PFSK-1 (cell line): ENCODE data around the gene PCNX3.

Experiments used
- FOXP2 ChIP-seq: optimal IDR thresholded peaks from 2 replicates; pipeline ENCODE3; 2011; ENCODE audit warnings: borderline replicate concordance, control low read depth, inconsistent platforms; ENCODE audit not compliant: insufficient read depth; ENCODE audit errors: extremely low read length, extremely low read depth
- POLR2AphosphoS5 ChIP-seq: IDR thresholded peaks from 2 replicates; pipeline ENCODE4 v1.6.1; 2012; ENCODE audit warnings: low read depth, mild to moderate bottlenecking, control low read depth, low read length, moderate library complexity
- SIN3A ChIP-seq: IDR thresholded peaks from 2 replicates; pipeline ENCODE4 v1.6.1; 2012; ENCODE audit warnings: mild to moderate bottlenecking, low read length, moderate library complexity, borderline replicate concordance; ENCODE audit not compliant: insufficient read depth
- TAF1 ChIP-seq: IDR thresholded peaks from 2 replicates; pipeline ENCODE4 v1.6.1; 2012; ENCODE audit warnings: low read length, control low read depth, borderline replicate concordance; ENCODE audit not compliant: insufficient read depth
- TF ChIP-seq, protein P1 (sequence below), 2 experiments: IDR thresholded peaks; 2 replicates each; pipeline versions ENCODE4 v1.6.1 to v1.8.0; 2011 to 2012; ENCODE audit warnings: low read depth in 2 of 2, low read length in 2 of 2, control low read depth in 1 of 2, inconsistent platforms in 1 of 2, mild to moderate bottlenecking in 1 of 2, moderate library complexity in 1 of 2; ENCODE audit not compliant: insufficient read depth in 1 of 2

The PCNX3 gene

DNA sequence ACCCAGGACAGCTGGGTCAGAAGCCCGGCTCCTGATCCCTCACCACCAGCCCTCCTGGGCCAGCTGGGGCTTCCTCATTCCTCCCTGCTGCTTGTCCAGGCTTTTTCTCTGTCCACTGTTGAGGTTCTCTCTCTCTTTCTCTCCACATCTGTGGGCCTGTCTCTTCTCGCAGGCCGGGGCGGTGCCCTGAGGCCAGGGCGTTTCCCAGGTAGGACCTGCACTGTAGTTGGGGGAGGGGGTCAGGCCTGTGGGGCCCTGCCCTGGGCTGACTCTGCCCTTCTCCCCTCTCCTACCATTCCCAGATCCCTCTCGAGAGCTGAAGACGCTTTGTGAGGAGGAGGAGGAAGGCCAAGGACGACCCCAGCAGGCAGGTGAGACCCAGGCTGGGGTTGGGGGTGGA, 34.8 kb upstream of the PCNX3 start:
- TF ChIP-seq FOXP2 = no peak
- TF ChIP-seq, protein P1, sequence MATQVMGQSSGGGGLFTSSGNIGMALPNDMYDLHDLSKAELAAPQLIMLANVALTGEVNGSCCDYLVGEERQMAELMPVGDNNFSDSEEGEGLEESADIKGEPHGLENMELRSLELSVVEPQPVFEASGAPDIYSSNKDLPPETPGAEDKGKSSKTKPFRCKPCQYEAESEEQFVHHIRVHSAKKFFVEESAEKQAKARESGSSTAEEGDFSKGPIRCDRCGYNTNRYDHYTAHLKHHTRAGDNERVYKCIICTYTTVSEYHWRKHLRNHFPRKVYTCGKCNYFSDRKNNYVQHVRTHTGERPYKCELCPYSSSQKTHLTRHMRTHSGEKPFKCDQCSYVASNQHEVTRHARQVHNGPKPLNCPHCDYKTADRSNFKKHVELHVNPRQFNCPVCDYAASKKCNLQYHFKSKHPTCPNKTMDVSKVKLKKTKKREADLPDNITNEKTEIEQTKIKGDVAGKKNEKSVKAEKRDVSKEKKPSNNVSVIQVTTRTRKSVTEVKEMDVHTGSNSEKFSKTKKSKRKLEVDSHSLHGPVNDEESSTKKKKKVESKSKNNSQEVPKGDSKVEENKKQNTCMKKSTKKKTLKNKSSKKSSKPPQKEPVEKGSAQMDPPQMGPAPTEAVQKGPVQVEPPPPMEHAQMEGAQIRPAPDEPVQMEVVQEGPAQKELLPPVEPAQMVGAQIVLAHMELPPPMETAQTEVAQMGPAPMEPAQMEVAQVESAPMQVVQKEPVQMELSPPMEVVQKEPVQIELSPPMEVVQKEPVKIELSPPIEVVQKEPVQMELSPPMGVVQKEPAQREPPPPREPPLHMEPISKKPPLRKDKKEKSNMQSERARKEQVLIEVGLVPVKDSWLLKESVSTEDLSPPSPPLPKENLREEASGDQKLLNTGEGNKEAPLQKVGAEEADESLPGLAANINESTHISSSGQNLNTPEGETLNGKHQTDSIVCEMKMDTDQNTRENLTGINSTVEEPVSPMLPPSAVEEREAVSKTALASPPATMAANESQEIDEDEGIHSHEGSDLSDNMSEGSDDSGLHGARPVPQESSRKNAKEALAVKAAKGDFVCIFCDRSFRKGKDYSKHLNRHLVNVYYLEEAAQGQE (IDR thresholded peaks at IDR 0.05; ENCODE audit: insufficient read depth in 1 of 2, low read depth in 2 of 2, low read length in 2 of 2) = no peak

DNA sequence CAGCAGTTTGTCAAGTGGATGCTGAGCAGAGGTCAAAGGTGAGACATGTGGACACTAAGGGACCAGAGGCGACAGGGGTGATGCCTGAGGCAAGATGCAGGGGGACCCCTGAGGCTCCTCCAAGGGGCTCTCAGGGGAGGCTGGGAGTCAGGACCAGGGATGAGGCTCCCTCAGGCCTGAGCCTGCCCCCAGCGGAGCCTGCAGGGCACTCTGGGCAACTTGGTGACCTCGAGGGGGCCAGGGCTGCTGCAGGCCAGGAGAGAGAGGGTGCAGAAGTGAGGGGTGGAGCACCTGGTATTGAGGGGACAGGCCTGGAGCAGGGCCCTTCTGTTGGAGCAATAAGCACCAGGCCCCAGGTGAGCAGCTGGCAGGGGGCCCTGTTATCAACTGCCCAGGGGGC, 33.6 kb upstream of the PCNX3 start:
- TF ChIP-seq FOXP2 = no peak
- TF ChIP-seq, protein P1 (IDR thresholded peaks at IDR 0.05; ENCODE audit: insufficient read depth in 1 of 2, low read depth in 2 of 2, low read length in 2 of 2) = no peak
- TF ChIP-seq TAF1 = no peak
- no peak for TF ChIP-seq POLR2AphosphoS5
- TF ChIP-seq SIN3A = no peak

DNA sequence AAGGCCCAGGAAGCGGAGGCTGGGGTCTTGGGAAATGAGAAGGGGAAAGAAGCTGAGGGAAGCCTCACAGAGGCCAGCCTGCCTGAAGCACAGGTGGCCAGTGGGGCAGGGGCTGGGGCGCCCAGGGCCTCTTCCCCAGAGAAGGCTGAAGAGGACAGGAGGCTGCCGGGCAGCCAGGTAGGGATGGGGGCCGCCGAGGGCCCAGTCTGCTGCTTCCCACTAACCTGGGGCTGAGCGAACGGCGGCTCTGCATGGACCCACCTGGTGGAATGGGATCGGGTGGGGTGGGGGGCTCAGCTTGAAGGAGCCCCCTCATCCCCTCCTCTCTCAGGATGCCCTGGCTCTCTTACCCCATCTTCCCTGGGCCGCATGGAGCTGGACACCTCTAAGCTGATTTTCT, 32.0 kb upstream of the PCNX3 start:
- TF ChIP-seq POLR2AphosphoS5 (no peak), FOXP2 (no peak), SIN3A (no peak), TAF1 (no peak)
- TF ChIP-seq, protein P1 (IDR thresholded peaks at IDR 0.05; ENCODE audit: insufficient read depth in 1 of 2, low read depth in 2 of 2, low read length in 2 of 2) = no peak

- no peak for TF ChIP-seq TAF1
Measured at GRCh38 chr11:65584106-65584505, 31.5 kb upstream of the PCNX3 start.

DNA sequence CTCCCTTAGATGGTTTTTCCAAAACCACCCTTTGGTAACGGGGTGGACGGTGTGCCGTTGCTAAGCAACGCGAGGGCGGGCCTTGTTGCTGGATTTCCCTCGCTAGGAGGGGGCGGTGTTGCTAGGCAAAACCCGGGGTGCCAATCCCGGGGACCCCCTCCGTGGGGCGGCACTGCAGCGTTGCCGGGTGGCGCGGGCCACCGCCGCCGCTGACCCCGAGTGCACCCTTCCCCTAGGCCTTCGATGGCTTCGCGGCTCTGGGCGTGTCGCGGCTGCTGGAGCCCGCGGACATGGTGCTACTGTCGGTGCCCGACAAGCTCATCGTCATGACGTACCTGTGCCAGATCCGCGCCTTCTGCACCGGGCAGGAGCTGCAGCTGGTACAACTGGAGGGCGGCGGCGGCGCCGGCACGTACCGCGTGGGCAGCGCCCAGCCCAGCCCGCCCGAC, 30.8 kb upstream of the PCNX3 start:
- TF ChIP-seq, protein P1 (IDR thresholded peaks at IDR 0.05; ENCODE audit: insufficient read depth in 1 of 2, low read depth in 2 of 2, low read length in 2 of 2) = no peak
- TF ChIP-seq SIN3A (no peak), FOXP2 (no peak), POLR2AphosphoS5 (no peak), TAF1 (no peak)
